ENCODE results near the gene OAF. TPM values are rescaled to one million over a fixed set of nuclear protein-coding genes. Genes with fewer than 3 reads are reported as not detected.
"Not testable (repeated sequence)": the region's sequence is repeated elsewhere in the genome, so short reads cannot be mapped to it uniquely, and the experiment has no call there.

Gene OAF
- total RNA-seq, 2 donors from 2014 or later = 142 to 152 TPM

DNA sequence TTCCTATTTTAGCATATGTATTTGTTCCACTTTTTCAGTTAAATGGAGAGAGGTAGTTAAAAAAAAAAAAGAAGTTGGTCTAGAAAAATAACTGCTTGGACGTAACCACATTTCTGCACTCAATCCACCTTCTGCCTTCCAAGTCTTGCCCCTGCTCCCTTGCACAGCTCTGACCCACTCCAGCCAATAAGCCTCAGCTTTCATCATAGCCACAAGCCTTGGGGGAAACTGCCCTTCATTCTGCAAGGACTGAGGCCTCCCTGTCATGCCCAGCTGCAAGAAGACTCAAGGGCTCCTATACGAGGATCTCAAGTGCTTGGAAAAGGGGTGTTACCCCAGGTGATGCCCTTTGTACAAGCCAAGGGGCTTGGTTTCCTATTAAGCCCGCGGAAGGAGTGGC, 36.0 kb upstream of the OAF start:
- H3K27me3 ChIP-seq = no peaks in the 10 kb centered on the region
- TF ChIP-seq, protein P1, sequence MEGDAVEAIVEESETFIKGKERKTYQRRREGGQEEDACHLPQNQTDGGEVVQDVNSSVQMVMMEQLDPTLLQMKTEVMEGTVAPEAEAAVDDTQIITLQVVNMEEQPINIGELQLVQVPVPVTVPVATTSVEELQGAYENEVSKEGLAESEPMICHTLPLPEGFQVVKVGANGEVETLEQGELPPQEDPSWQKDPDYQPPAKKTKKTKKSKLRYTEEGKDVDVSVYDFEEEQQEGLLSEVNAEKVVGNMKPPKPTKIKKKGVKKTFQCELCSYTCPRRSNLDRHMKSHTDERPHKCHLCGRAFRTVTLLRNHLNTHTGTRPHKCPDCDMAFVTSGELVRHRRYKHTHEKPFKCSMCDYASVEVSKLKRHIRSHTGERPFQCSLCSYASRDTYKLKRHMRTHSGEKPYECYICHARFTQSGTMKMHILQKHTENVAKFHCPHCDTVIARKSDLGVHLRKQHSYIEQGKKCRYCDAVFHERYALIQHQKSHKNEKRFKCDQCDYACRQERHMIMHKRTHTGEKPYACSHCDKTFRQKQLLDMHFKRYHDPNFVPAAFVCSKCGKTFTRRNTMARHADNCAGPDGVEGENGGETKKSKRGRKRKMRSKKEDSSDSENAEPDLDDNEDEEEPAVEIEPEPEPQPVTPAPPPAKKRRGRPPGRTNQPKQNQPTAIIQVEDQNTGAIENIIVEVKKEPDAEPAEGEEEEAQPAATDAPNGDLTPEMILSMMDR (IDR thresholded peaks at IDR 0.05) = no peak
- no peak overlapping the region for H3K9ac ChIP-seq (ENCODE audit: low read depth in 2 of 2, low read length in 2 of 2)
- no peaks in the 10 kb centered on the region for H3K9me3 ChIP-seq
- H3K4me3 ChIP-seq = no peak overlapping the region
- DNase-seq = no peak
- H3K36me3 ChIP-seq = no peaks in the 10 kb centered on the region
- no peak overlapping the region for H3K27ac ChIP-seq
- intact Hi-C loops (cut with DNase I) = no loop called here
- peaks cover 3% of the 10 kb centered on the region for H3K4me1 ChIP-seq

DNA sequence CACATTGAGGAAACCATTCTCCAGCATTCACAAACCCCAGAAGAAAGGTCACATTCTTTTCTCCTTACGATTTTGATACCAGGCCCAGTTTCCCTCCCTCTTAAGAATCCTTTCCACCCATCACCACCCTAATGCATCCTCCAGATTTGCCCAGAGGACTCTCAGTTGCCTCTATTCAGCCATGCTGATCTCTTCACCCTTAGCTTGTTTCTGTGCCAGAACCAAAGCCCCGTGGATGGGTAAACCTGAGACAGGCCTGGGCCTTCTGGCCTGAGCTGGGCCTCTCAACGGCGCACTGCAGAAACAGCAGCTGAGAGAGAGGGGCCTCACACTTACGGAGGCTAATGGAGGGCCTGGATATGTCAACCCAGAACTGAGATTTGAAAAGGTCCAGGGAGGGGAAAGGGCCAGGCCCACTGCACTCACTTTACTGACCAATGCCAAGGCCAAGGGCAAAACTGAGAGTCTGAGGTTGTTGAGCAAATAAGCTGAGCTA, 32.2 kb upstream of the OAF start:
- H3K27ac ChIP-seq = no peak overlapping the region

DNA sequence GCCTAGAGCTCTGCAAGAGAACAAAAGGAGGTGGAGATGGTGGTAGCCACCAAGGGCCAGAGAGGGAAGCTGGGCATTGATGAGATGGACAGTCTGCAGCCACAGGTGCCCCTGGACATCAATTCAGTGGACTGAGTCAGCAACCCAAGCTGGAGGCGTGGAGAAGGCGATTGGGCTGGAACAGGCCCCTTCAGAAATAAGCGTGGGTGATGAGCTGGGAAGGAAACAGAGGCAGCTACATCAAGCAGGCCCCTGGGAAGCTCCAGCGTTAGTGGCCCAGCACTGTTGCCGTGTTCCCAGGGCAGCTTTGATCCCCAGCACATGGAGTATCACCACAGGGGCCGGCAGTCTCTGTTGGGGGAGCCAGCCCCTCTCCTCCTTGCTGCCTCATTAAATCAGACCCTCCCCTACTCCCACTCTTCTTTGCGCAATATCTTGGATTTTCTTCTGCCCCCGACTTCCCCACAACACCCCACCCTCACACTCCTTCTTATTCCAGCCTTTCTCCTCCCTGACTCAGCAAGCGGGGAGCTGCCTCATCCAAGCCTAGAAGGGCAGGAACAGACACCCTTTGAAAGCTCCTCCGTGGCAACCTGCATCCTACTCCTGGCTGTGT, 31.7 kb upstream of the OAF start:
- peaks cover 4% of the 10 kb centered on the region for H3K4me1 ChIP-seq
- peak; percentile 19 for DNase-seq
- H3K36me3 ChIP-seq = no peaks in the 10 kb centered on the region
- intact Hi-C loops (cut with DNase I) = no loop called here
- H3K9me3 ChIP-seq = no peaks in the 10 kb centered on the region
- H3K9ac ChIP-seq (ENCODE audit: low read depth in 2 of 2, low read length in 2 of 2) = no peak overlapping the region
- no peaks in the 10 kb centered on the region for H3K27me3 ChIP-seq
- H3K4me3 ChIP-seq = no peak overlapping the region
- TF ChIP-seq, protein P1 (IDR thresholded peaks at IDR 0.05) = no peak
- H3K27ac ChIP-seq = no peak overlapping the region

More for the DNA sequence above, 32.2 kb upstream of the OAF start:
- intact Hi-C loops (cut with DNase I) = no loop called here
- Histone ChIP-seq H3K4me1 (peaks cover 4% of the 10 kb centered on the region), H3K9me3 (no peaks in the 10 kb centered on the region), H3K9ac (ENCODE audit: low read depth in 2 of 2, low read length in 2 of 2) (no peak overlapping the region), H3K4me3 (no peak overlapping the region), H3K27me3 (no peaks in the 10 kb centered on the region), H3K36me3 (no peaks in the 10 kb centered on the region)
- TF ChIP-seq, protein P1 (IDR thresholded peaks at IDR 0.05) = no peak
- no peak for DNase-seq

DNA sequence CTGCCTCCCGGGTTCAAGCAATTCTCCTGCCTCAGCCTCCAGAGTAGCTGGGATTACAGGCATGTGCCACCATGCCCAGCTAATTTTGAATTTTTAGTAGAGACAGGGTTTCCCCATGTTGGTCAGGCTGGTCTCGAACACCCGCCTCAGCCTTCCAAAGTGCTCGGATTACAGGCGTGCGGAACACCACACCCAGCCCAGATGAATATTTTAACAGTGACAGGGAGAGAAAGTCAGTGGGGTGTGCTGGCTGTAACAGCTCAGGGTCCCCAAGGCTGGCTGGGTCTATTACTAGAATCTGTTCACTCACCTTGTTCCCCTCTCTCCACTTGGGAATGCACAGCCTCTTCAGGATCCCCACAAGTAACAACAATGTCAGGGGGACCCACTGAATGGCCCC, 30.8 kb upstream of the OAF start:
- H3K4me3 ChIP-seq; H3K27ac ChIP-seq; intact Hi-C loops (cut with DNase I); H3K36me3 ChIP-seq; H3K4me1 ChIP-seq; H3K9ac ChIP-seq (ENCODE audit: low read depth in 2 of 2, low read length in 2 of 2); H3K27me3 ChIP-seq; H3K9me3 ChIP-seq: not testable (repeated sequence)
- DNase-seq = peak; percentile 15

DNA sequence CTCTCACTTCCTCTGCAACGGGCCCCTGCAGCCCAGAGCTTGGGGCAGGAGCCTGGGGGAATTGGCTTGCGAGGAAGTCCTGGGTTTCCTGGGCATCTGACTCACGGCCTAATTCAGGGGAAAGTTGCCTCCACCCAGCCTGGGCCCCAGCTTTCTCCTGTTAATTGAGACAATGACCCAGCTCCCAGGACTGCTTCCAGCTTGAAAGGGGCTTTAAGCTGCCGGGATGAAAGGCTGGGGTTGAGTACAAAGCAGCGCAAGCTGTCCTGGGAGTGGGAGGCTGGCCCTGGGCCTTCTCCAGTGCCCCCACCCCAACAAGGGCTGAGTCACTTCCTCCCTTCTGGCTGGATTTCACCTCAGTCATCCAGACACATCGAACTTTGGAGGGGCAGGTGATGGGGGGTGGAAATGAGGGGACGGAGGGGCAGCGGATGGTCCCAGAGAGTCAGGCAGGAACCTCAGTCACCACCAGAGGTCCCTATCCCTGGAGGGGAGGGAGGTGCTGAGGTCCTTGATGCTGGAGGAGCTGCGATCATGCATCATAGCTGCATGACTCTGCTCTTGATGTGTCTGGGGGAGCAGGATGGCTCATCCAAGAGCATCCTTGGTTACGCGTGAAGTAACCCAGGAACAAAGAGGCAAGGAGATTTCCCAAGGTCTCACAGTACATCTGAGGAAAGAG, 30.1 kb upstream of the OAF start:
- Histone ChIP-seq H3K9me3 (no peaks in the 10 kb centered on the region), H3K27me3 (no peaks in the 10 kb centered on the region), H3K4me1 (peaks cover 4% of the 10 kb centered on the region), H3K36me3 (no peaks in the 10 kb centered on the region), H3K9ac (ENCODE audit: low read depth in 2 of 2, low read length in 2 of 2) (no peak overlapping the region), H3K4me3 (no peak overlapping the region), H3K27ac (no peak overlapping the region)
- intact Hi-C loops (cut with DNase I) = no loop called here
- DNase-seq = peak; percentile 17
- TF ChIP-seq, protein P1 (IDR thresholded peaks at IDR 0.05) = no peak

DNA sequence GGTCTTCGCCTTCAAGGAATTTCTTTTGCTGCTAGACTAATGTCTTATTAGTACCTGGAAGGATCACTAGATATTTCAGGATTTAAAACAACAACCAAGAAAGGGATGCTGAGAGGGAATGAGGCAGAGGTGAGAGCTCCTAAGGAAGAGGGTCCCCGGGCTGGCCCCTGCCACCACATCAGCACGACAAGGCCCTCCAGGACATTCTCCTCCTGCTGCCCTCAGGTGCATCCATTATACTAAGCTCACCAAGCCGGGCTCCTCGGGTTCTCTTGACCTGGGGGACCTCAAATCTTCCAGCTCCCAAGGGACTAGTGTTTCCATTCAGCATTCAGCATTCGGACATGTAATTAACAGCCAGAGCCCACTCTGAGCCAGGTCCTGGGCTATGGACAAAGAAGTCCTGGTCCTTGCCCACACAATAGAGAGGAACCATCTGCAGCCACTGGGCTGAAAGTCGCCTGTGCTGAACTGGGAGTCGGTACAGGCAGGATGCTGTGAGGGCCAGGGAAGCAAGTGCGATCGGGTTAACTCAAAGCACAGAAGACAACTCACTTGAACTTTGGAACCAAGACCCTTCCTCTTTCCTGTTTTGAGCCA, 29.4 kb upstream of the OAF start:
- no peaks in the 10 kb centered on the region for H3K9me3 ChIP-seq
- no peaks in the 10 kb centered on the region for H3K36me3 ChIP-seq
- TF ChIP-seq, protein P1 (IDR thresholded peaks at IDR 0.05) = no peak
- intact Hi-C loops (cut with DNase I) = no loop called here
- H3K9ac ChIP-seq (ENCODE audit: low read depth in 2 of 2, low read length in 2 of 2) = peak overlapping the region in 1 of 2 donors; percentile 27
- DNase-seq = peak; percentile 16
- peaks cover 11% of the 10 kb centered on the region for H3K4me1 ChIP-seq
- no peak overlapping the region for H3K27ac ChIP-seq
- H3K27me3 ChIP-seq = no peaks in the 10 kb centered on the region
- H3K4me3 ChIP-seq = no peak overlapping the region
